ENCODE results near the gene STS. TPM values are rescaled to one million over a fixed set of nuclear protein-coding genes. Genes with fewer than 3 reads are reported as not detected.

The STS gene
- total and polyA plus RNA-seq, 2 of the 4 experiments (the other 2 are of a cell fraction), result 2.6 to 3.4 TPM

DNA sequence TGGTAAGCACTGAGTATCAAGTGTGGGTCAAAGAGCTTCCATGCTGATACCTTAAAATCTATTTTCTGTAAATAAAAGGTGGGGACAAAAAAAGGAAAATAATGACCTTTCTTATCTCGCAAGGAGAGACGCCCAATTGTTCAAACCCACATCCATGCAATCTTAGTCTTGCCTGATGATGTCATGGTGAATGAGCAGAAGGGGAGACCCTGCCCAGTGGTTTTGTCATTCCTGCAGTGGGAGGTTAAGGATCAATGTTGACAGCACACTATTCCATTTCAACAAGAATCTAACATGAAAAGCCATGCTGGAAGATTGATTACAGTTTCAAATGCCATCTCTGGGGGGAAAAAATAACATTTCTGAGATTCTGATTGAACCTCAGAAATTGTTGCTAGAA is 41.2 kb downstream of the STS start:
- in situ Hi-C loops (cut with MboI; ENCODE audit: low sequenced_read_pairs), result no loop called here
- CTCF ChIA-PET, result no interaction called here

More for the DNA sequence above, 41.2 kb downstream of the STS start:
- H3K79me1 ChIP-seq (ENCODE audit: low read depth in 1 of 2, low read length in 2 of 2), result no peaks in the 10 kb centered on the region
- H3K23ac ChIP-seq (ENCODE audit: low read depth, low read length), result no peak overlapping the region
- H4K91ac ChIP-seq (ENCODE audit: insufficient read depth, low read depth, low read length), result no peak overlapping the region
- no peak overlapping the region for H4K5ac ChIP-seq (ENCODE audit: low read depth, low read length)
- POLR2A ChIA-PET (ENCODE audit: unreplicated experiment), result no interaction called here
- no peak for DNase-seq
- H3K9me3 ChIP-seq (ENCODE audit: control insufficient read depth, insufficient read depth, low read length), result no peaks in the 10 kb centered on the region
- H3K4me1 ChIP-seq (ENCODE audit: control insufficient read depth, insufficient read depth, low read length), result no peaks in the 10 kb centered on the region
- no peak overlapping the region for H3K27ac ChIP-seq (ENCODE audit: insufficient read depth, low read length)
- no peak overlapping the region for H3K9ac ChIP-seq (ENCODE audit: low read depth, low read length)
- no CpG with 5 or more reads among the region's 2 CpGs for WGBS, 2 experiments (ENCODE audit: extremely low coverage in 2 of 2, insufficient read length in 1 of 2)
- ATAC-seq (ENCODE audit: low read depth), result no peak
- H3K56ac ChIP-seq (ENCODE audit: extremely low read depth, insufficient read depth, low read length), result no peak overlapping the region
- no peak overlapping the region for H2AFZ ChIP-seq (replicated peaks; ENCODE audit: low read length, poor library complexity)
- no peaks in the 10 kb centered on the region for H4K20me1 ChIP-seq (ENCODE audit: insufficient read depth, low read length)
- no peak overlapping the region for H2BK20ac ChIP-seq (ENCODE audit: low read depth, low read length)
- H3K27me3 ChIP-seq (ENCODE audit: control insufficient read depth, insufficient read depth, low read length), result no peaks in the 10 kb centered on the region
- H3K18ac ChIP-seq (ENCODE audit: low read depth, low read length), result no peak overlapping the region
- no peaks in the 10 kb centered on the region for H3K9me1 ChIP-seq (ENCODE audit: insufficient read depth, low read length)
- H3K4me2 ChIP-seq (ENCODE audit: low read depth, low read length), result no peak overlapping the region
- no peak overlapping the region for H2AK9ac ChIP-seq (replicated peaks; ENCODE audit: low read depth, low read length, poor library complexity)
- H3K4ac ChIP-seq (ENCODE audit: low read depth, low read length), result no peak overlapping the region
- no peak overlapping the region for H3K4me3 ChIP-seq (ENCODE audit: insufficient read depth, low read depth, low read length)
- dilution Hi-C loops (cut with HindIII; ENCODE audit: low sequenced_read_pairs, unreplicated experiment), result no loop called here
- TF ChIP-seq POLR2A (IDR thresholded peaks at IDR 0.05; ENCODE audit: low read depth, low read length) (no peak), MAFK (IDR thresholded peaks at IDR 0.05; ENCODE audit: low read depth, low read length) (no peak), RCOR1 (IDR thresholded peaks at IDR 0.05; ENCODE audit: insufficient replicate concordance, low read length) (no peak), BHLHE40 (IDR thresholded peaks at IDR 0.05; ENCODE audit: low read depth, low read length) (no peak), SMC3 (IDR thresholded peaks at IDR 0.05; ENCODE audit: low read depth, low read length) (no peak), MXI1 (IDR thresholded peaks at IDR 0.05; ENCODE audit: borderline replicate concordance, low read depth, low read length) (no peak), RAD21 (IDR thresholded peaks at IDR 0.05; ENCODE audit: low read length) (no peak), CEBPB (IDR thresholded peaks at IDR 0.05; ENCODE audit: low read depth, low read length) (no peak), FOS (IDR thresholded peaks at IDR 0.05; ENCODE audit: low read depth, low read length) (no peak), CHD1 (IDR thresholded peaks at IDR 0.05; ENCODE audit: low read depth, low read length) (no peak)
- TF ChIP-seq, protein P1, sequence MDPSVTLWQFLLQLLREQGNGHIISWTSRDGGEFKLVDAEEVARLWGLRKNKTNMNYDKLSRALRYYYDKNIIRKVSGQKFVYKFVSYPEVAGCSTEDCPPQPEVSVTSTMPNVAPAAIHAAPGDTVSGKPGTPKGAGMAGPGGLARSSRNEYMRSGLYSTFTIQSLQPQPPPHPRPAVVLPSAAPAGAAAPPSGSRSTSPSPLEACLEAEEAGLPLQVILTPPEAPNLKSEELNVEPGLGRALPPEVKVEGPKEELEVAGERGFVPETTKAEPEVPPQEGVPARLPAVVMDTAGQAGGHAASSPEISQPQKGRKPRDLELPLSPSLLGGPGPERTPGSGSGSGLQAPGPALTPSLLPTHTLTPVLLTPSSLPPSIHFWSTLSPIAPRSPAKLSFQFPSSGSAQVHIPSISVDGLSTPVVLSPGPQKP (IDR thresholded peaks at IDR 0.05; ENCODE audit: borderline replicate concordance, low read depth, low read length), result no peak
- TF ChIP-seq, protein P2, sequence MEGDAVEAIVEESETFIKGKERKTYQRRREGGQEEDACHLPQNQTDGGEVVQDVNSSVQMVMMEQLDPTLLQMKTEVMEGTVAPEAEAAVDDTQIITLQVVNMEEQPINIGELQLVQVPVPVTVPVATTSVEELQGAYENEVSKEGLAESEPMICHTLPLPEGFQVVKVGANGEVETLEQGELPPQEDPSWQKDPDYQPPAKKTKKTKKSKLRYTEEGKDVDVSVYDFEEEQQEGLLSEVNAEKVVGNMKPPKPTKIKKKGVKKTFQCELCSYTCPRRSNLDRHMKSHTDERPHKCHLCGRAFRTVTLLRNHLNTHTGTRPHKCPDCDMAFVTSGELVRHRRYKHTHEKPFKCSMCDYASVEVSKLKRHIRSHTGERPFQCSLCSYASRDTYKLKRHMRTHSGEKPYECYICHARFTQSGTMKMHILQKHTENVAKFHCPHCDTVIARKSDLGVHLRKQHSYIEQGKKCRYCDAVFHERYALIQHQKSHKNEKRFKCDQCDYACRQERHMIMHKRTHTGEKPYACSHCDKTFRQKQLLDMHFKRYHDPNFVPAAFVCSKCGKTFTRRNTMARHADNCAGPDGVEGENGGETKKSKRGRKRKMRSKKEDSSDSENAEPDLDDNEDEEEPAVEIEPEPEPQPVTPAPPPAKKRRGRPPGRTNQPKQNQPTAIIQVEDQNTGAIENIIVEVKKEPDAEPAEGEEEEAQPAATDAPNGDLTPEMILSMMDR (conservative IDR thresholded peaks at IDR 0.05; ENCODE audit: low read depth, low read length), result no peak
- no peak overlapping the region for H3K14ac ChIP-seq (replicated peaks; ENCODE audit: low read depth, low read length)
- H3K36me3 ChIP-seq (ENCODE audit: control insufficient read depth, insufficient read depth, low read length), result no peaks in the 10 kb centered on the region
- intact Hi-C loops (cut with micrococcal nuclease), result no loop called here
- no peak overlapping the region for H2BK5ac ChIP-seq (ENCODE audit: low read depth, low read length, poor library complexity, severe bottlenecking)
- H4K8ac ChIP-seq (ENCODE audit: low read depth in 2 of 2, low read length in 2 of 2), result no peak overlapping the region
- no TSS peak for BruUV-seq (replicated peaks)
- no peak overlapping the region for H2BK120ac ChIP-seq (ENCODE audit: low read depth, low read length)
- H2AK5ac ChIP-seq (ENCODE audit: low read depth, low read length), result no peak overlapping the region
- H2BK15ac ChIP-seq (ENCODE audit: low read depth, low read length), result no peak overlapping the region

All from IMR-90 (cell line).